ENCODE results near the gene RECQL5. TPM values are rescaled to one million over a fixed set of nuclear protein-coding genes. Genes with fewer than 3 reads are reported as not detected.
"Not testable (repeated sequence)": the region's sequence is repeated elsewhere in the genome, so short reads cannot be mapped to it uniquely, and the experiment has no call there.

Gene RECQL5
- total RNA-seq, 4 donors from 2014 or later = 25.1 to 129 (median 80.3) TPM

DNA sequence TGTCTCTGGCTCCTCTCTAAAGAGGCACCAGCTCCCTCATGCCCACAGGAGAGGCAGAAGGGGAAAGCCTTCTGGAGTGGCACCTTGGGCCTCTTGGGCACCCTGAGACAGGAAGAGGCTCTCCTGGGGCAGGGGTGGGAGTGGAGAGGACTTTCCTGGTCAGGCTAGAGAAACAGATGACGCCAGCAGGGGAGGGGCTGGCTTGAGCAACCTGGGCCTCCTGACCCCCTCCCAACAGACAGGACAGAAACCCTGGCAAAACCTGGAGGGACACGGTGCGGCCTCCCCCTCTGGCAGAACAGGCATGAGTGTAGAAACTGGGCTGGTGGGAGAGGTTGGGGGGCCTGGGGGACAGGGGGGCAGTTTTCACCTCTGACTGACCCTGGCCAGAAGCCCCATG is 27.6 kb downstream of the RECQL5 start:
- no peaks in the 10 kb centered on the region for H3K36me3 ChIP-seq
- intact Hi-C loops (cut with DNase I; ENCODE audit: low total_unique reads) = no loop called here
- TF ChIP-seq CTCF (IDR thresholded peaks at IDR 0.05) = no peak
- TF ChIP-seq POLR2AphosphoS5 (IDR thresholded peaks at IDR 0.05) = no peak
- TF ChIP-seq POLR2A (IDR thresholded peaks at IDR 0.05) = no peak
- TF ChIP-seq EP300 (IDR thresholded peaks at IDR 0.05; ENCODE audit: low read depth) = no peak
- in situ Hi-C loops (cut with MboI; ENCODE audit: low pct_ligation_motif_present in 1 of 4, low pct_unique_long_range_greater_than_20kb in 1 of 4, low sequenced_read_pairs in 3 of 4) = no loop called here
- H3K9me3 ChIP-seq = no peaks in the 10 kb centered on the region
- peak overlapping the region in 1 of 4 donors; percentile 16 for H3K27ac ChIP-seq
- H3K27me3 ChIP-seq = no peaks in the 10 kb centered on the region
- WGBS, 2 donors (ENCODE audit: low coverage in 1 of 2) = 80% methylated on average over 3 of the region's 3 CpGs; no CpG with 5 or more reads in 1 of the 2 donors
- DNase-seq = no peak
- H3K4me1 ChIP-seq = peaks cover 9 to 50% (median 40%) of the 10 kb centered on the region in 4 donors
- no peak overlapping the region for H3K4me3 ChIP-seq

DNA sequence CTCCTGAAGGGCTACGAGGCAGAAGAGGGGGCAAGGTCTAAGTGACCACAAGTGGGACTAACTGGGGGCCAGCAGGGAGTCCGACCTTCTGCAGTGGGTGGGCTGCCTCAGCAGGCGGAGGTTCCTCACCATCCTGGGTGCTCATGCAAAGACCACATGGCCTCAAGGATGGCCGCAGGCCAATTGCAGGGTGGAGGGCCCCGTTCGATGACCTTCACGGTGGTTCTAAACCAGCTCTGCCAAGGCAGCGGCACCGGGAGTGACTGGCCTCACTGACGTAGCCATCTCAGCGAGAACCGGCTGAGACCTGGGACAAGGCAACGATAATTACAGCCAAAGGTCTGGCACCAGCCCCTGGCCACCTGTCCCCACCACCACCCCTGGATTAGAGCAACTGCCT is 28.1 kb downstream of the RECQL5 start:
- no peak overlapping the region for H3K27ac ChIP-seq
- 93% methylated on average over 13 of the region's 13 CpGs; no CpG with 5 or more reads in 1 of the 2 donors for WGBS, 2 donors (ENCODE audit: low coverage in 1 of 2)
- no peaks in the 10 kb centered on the region for H3K9me3 ChIP-seq
- intact Hi-C loops (cut with DNase I; ENCODE audit: low total_unique reads) (no loop called here), in situ Hi-C loops (cut with MboI; ENCODE audit: low pct_ligation_motif_present in 1 of 4, low pct_unique_long_range_greater_than_20kb in 1 of 4, low sequenced_read_pairs in 3 of 4) (no loop called here)
- H3K4me3 ChIP-seq = no peak overlapping the region
- H3K27me3 ChIP-seq = no peaks in the 10 kb centered on the region
- H3K36me3 ChIP-seq = no peaks in the 10 kb centered on the region
- peaks cover 13 to 53% (median 45%) of the 10 kb centered on the region in 4 donors for H3K4me1 ChIP-seq
- DNase-seq = no peak
- no peak for TF ChIP-seq POLR2A (IDR thresholded peaks at IDR 0.05)
- no peak for TF ChIP-seq POLR2AphosphoS5 (IDR thresholded peaks at IDR 0.05)
- TF ChIP-seq CTCF (IDR thresholded peaks at IDR 0.05) = no peak
- no peak for TF ChIP-seq EP300 (IDR thresholded peaks at IDR 0.05; ENCODE audit: low read depth)

DNA sequence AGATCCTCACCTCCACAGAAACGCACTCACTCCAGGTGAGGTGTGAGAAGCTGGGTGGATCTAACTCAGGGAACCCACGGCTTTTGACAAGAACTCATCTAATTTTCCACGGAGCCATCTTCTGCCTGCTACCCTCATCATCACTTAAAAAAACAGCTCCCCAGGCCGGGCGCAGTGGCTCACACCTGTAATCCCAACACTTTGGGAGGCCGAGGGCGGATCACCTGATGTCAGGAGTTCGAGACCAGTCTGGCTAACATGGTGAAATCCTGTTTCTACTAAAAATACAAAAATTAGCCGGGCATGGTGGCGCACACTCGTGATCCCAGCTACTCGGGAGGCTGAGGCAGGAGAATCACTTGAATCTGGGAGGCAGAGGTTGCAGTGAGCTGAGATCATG is 28.9 kb downstream of the RECQL5 start:
- H3K27ac ChIP-seq; H3K9me3 ChIP-seq; H3K4me3 ChIP-seq; H3K36me3 ChIP-seq; intact Hi-C loops (cut with DNase I; ENCODE audit: low total_unique reads); in situ Hi-C loops (cut with MboI; ENCODE audit: low pct_ligation_motif_present in 1 of 4, low pct_unique_long_range_greater_than_20kb in 1 of 4, low sequenced_read_pairs in 3 of 4); DNase-seq; H3K27me3 ChIP-seq: not testable (repeated sequence)
- peaks cover 18 to 59% (median 50%) of the 10 kb centered on the region in 4 donors for H3K4me1 ChIP-seq
- 96% methylated on average over 12 of the region's 12 CpGs; no CpG with 5 or more reads in 1 of the 2 donors for WGBS, 2 donors (ENCODE audit: low coverage in 1 of 2)

- DNase-seq = no peak
- no peak for TF ChIP-seq EP300 (IDR thresholded peaks at IDR 0.05; ENCODE audit: low read depth)
- no peak for TF ChIP-seq POLR2AphosphoS5 (IDR thresholded peaks at IDR 0.05)
- no peak for TF ChIP-seq POLR2A (IDR thresholded peaks at IDR 0.05)
- no peak for TF ChIP-seq CTCF (IDR thresholded peaks at IDR 0.05)
- 86% methylated on average over 6 of the region's 7 CpGs; no CpG with 5 or more reads in 1 of the 2 donors for WGBS, 2 donors (ENCODE audit: low coverage in 1 of 2)
- no peaks in the 10 kb centered on the region for H3K36me3 ChIP-seq
- no peaks in the 10 kb centered on the region for H3K27me3 ChIP-seq
- H3K4me3 ChIP-seq = no peak overlapping the region
- in situ Hi-C loops (cut with MboI; ENCODE audit: low pct_ligation_motif_present in 1 of 4, low pct_unique_long_range_greater_than_20kb in 1 of 4, low sequenced_read_pairs in 3 of 4) (no loop called here), intact Hi-C loops (cut with DNase I; ENCODE audit: low total_unique reads) (no loop called here)
- no peaks in the 10 kb centered on the region for H3K9me3 ChIP-seq
- peaks cover 13 to 59% (median 52%) of the 10 kb centered on the region in 4 donors for H3K4me1 ChIP-seq
- H3K27ac ChIP-seq = peak overlapping the region in 1 of 4 donors; percentile 27
Observed at GRCh38 chr17:75637551-75637950, 29.4 kb downstream of the RECQL5 start.

DNA sequence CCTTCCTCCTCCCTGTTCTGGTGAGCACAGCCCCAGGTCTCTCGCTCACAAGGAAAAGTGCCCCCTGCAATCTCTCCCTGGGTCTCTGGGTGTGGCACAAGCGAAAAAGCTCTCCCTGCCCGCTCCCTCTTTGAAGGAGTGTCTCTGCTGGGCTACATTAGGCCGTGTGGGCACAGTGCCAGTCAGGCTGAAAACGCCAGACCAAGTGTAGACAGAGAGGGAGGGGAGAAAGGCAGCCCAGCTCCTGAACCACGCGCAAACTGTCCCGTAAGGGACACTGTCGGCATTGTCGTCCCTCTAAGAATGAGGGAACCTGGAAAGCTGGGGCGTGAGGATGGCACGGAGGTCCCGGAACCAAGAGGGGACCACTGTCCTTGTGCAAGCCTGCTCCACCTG is 29.8 kb downstream of the RECQL5 start:
- no peaks in the 10 kb centered on the region for H3K9me3 ChIP-seq
- DNase-seq = peak; percentile 68
- no peaks in the 10 kb centered on the region for H3K27me3 ChIP-seq
- peaks cover 12 to 56% (median 51%) of the 10 kb centered on the region in 4 donors for H3K4me1 ChIP-seq
- intact Hi-C loops (cut with DNase I; ENCODE audit: low total_unique reads) = no loop called here
- no peaks in the 10 kb centered on the region for H3K36me3 ChIP-seq
- peak overlapping the region in 1 of 4 donors; percentile 27 for H3K27ac ChIP-seq
- 60% methylated on average over 13 of the region's 13 CpGs; no CpG with 5 or more reads in 1 of the 2 donors for WGBS, 2 donors (ENCODE audit: low coverage in 1 of 2)
- in situ Hi-C loops (cut with MboI; ENCODE audit: low pct_ligation_motif_present in 1 of 4, low pct_unique_long_range_greater_than_20kb in 1 of 4, low sequenced_read_pairs in 3 of 4) = no loop called here
- H3K4me3 ChIP-seq = no peak overlapping the region
- TF ChIP-seq CTCF (IDR thresholded peaks at IDR 0.05) (no peak), EP300 (IDR thresholded peaks at IDR 0.05; ENCODE audit: low read depth) (no peak), POLR2AphosphoS5 (IDR thresholded peaks at IDR 0.05) (no peak), POLR2A (IDR thresholded peaks at IDR 0.05) (no peak)
